Large intestine (tissue), 3 donors: Measurements from ENCODE around the gene PLXNA4. TPM values are rescaled to one million over a fixed set of nuclear protein-coding genes. Genes with fewer than 3 reads are reported as not detected.

ENCODE experiments used
- DNase-seq, 2 donors: peaks; one replicate each; pipeline versions ENCODE4 v3.0.0 to v3.0.0-alpha.2; 2013
- H3K27ac ChIP-seq: one replicate; pipeline ENCODE4 v1.5.1; 2013; ENCODE audit warnings: low read length
- H3K27me3 ChIP-seq: 2 replicates; pipeline ENCODE4 v1.6.1; 2013; ENCODE audit warnings: low read length; ENCODE audit not compliant: control insufficient read depth, insufficient read depth
- H3K36me3 ChIP-seq: 2 replicates; pipeline ENCODE4 v1.6.1; 2013; ENCODE audit warnings: low read length; ENCODE audit not compliant: control insufficient read depth, insufficient read depth
- H3K4me1 ChIP-seq: one replicate; pipeline ENCODE4 v1.6.1; 2013; ENCODE audit warnings: low read length; ENCODE audit not compliant: control insufficient read depth, insufficient read depth
- H3K4me3 ChIP-seq: one replicate; pipeline ENCODE4 v1.5.1; 2013; ENCODE audit warnings: low read length
- H3K9me3 ChIP-seq: one replicate; pipeline ENCODE4 v1.6.1; 2013; ENCODE audit warnings: mild to moderate bottlenecking, low read depth, low read length, moderate library complexity; ENCODE audit not compliant: control insufficient read depth
- WGBS: methylation state at CpG from one replicate; pipeline ENCODE4 v1.1.5; 2013; ENCODE audit warnings: low lambda C conversion rate; ENCODE audit not compliant: insufficient coverage; 5-methylcytosine and 5-hydroxymethylcytosine counted together
- polyA plus RNA-seq: library from polyadenylated mRNA; unstranded; fragments of 120-200 nt; gene quantifications from one replicate; pipeline ENCODE4 v1.2.1, GENCODE V29; 2013

Gene PLXNA4
- polyA plus RNA-seq, 1 donor = 3.2 TPM

- no peaks in the 10 kb centered on the region for H3K9me3 ChIP-seq
- no peaks in the 10 kb centered on the region for H3K36me3 ChIP-seq
- DNase-seq = no peak
- WGBS = no CpG with 5 or more reads among the region's 1 CpG
- peaks cover 16% of the 10 kb centered on the region for H3K27me3 ChIP-seq
- no peak overlapping the region for H3K4me3 ChIP-seq
- H3K4me1 ChIP-seq = no peaks in the 10 kb centered on the region
- no peak overlapping the region for H3K27ac ChIP-seq
These were observed 495.8 kb downstream of the PLXNA4 start for GRCh38 chr7:132080467-132080866.

GRCh38 chr7:132078891-132079735, 497.2 kb downstream of the PLXNA4 start:
- Histone ChIP-seq H3K4me1 (no peaks in the 10 kb centered on the region), H3K4me3 (no peak overlapping the region), H3K36me3 (no peaks in the 10 kb centered on the region), H3K27me3 (peaks cover 25% of the 10 kb centered on the region), H3K27ac (no peak overlapping the region), H3K9me3 (no peaks in the 10 kb centered on the region)
- 100% methylated on average over 2 of the region's 8 CpGs for WGBS
- DNase-seq = no peak

GRCh38 chr7:132077971-132078685, 498.1 kb downstream of the PLXNA4 start:
- Histone ChIP-seq H3K36me3 (no peaks in the 10 kb centered on the region), H3K9me3 (no peaks in the 10 kb centered on the region), H3K4me1 (no peaks in the 10 kb centered on the region), H3K27me3 (peaks cover 21% of the 10 kb centered on the region), H3K4me3 (no peak overlapping the region), H3K27ac (no peak overlapping the region)
- no CpG with 5 or more reads among the region's 7 CpGs for WGBS
- DNase-seq = no peak

GRCh38 chr7:132076301-132077035, 499.8 kb downstream of the PLXNA4 start:
- DNase-seq = no peak
- Histone ChIP-seq H3K9me3 (no peaks in the 10 kb centered on the region), H3K27me3 (peaks cover 21% of the 10 kb centered on the region), H3K4me1 (no peaks in the 10 kb centered on the region), H3K4me3 (no peak overlapping the region), H3K27ac (no peak overlapping the region), H3K36me3 (no peaks in the 10 kb centered on the region)
- 96% methylated on average over 4 of the region's 13 CpGs for WGBS

- no peaks in the 10 kb centered on the region for H3K36me3 ChIP-seq
- no peaks in the 10 kb centered on the region for H3K4me1 ChIP-seq
- WGBS = no CpG with 5 or more reads among the region's 6 CpGs
- H3K9me3 ChIP-seq = no peaks in the 10 kb centered on the region
- H3K27ac ChIP-seq = no peak overlapping the region
- H3K4me3 ChIP-seq = no peak overlapping the region
- H3K27me3 ChIP-seq = peaks cover 21% of the 10 kb centered on the region
- no peak for DNase-seq
These were observed 500.8 kb downstream of the PLXNA4 start for GRCh38 chr7:132075515-132075914.

- no peaks in the 10 kb centered on the region for H3K36me3 ChIP-seq
- no peak overlapping the region for H3K4me3 ChIP-seq
- no peaks in the 10 kb centered on the region for H3K4me1 ChIP-seq
- peaks cover 25% of the 10 kb centered on the region for H3K27me3 ChIP-seq
- WGBS = no CpG with 5 or more reads among the region's 15 CpGs
- H3K27ac ChIP-seq = no peak overlapping the region
- no peak for DNase-seq
- H3K9me3 ChIP-seq = no peaks in the 10 kb centered on the region
These were observed 502.2 kb downstream of the PLXNA4 start for GRCh38 chr7:132073920-132074589.
